Measurements from ENCODE around the gene ZSCAN32.

Gene ZSCAN32

DNA sequence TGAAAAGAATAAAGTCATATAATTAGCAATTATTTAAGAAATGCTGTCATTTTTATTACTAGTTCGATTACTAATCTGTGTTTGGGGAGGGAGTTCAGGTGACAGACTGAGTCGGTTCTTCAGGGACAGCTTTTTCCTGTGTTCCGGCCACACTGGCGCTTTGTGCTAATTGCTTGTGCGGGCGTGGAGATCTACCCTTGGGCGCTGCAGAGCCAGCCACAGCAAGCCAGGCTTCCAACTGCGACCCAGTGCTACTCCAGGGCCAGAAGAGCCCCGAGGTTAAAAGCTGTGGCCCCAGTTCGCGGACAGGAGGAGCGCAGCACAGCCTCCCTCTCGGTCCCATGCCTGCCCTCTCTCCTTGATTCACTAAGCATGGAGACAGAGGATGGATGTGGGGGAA is 51.6 kb downstream of the ZSCAN32 start:
- no peak for DNase-seq
- Histone ChIP-seq H3K27ac (no peak overlapping the region), H3K9me3 (ENCODE audit: severe bottlenecking) (no peaks in the 10 kb centered on the region), H3K27me3 (ENCODE audit: insufficient read depth, low read depth, severe bottlenecking) (no peaks in the 10 kb centered on the region), H3K4me3 (ENCODE audit: low read depth, low read length) (no peak overlapping the region), H3K36me3 (no peaks in the 10 kb centered on the region)
- TF ChIP-seq, protein P1, sequence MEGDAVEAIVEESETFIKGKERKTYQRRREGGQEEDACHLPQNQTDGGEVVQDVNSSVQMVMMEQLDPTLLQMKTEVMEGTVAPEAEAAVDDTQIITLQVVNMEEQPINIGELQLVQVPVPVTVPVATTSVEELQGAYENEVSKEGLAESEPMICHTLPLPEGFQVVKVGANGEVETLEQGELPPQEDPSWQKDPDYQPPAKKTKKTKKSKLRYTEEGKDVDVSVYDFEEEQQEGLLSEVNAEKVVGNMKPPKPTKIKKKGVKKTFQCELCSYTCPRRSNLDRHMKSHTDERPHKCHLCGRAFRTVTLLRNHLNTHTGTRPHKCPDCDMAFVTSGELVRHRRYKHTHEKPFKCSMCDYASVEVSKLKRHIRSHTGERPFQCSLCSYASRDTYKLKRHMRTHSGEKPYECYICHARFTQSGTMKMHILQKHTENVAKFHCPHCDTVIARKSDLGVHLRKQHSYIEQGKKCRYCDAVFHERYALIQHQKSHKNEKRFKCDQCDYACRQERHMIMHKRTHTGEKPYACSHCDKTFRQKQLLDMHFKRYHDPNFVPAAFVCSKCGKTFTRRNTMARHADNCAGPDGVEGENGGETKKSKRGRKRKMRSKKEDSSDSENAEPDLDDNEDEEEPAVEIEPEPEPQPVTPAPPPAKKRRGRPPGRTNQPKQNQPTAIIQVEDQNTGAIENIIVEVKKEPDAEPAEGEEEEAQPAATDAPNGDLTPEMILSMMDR (IDR thresholded peaks at IDR 0.05; ENCODE audit: low read depth, low read length), result no peak

DNA sequence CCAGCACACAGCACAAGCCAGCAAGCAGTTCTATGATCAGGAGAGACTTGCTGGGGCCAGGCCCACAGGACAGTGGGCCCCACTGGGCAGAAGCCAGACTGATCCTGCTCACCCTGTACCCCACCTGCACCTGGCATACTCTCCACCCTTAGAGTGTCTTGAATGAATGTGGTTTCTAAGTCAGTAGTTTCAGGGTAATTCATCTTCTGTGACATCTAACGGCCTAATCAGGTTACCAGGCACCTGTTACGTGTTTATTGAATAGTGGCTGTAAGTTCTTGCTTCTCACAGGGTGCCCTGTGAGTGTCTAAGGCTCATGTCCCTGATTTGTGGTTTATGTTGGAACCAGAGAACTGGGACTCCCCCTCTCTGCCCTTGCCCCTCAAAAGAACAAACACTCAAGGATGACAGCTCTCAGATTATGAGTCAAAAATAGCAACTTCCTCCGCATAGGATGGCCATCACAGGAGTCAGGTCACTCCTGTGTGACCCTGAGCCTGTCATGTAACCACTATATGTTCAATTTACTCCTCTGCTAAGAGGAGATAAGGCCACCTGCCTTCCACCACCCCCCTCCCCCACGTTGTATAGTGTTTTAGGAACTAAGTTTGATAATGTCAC is 52.1 kb downstream of the ZSCAN32 start:
- Histone ChIP-seq H3K4me3 (ENCODE audit: low read depth, low read length) (no peak overlapping the region), H3K27ac (no peak overlapping the region), H3K36me3 (no peaks in the 10 kb centered on the region), H3K27me3 (ENCODE audit: insufficient read depth, low read depth, severe bottlenecking) (no peaks in the 10 kb centered on the region), H3K9me3 (ENCODE audit: severe bottlenecking) (no peaks in the 10 kb centered on the region)
- TF ChIP-seq, protein P1 (IDR thresholded peaks at IDR 0.05; ENCODE audit: low read depth, low read length), result no peak
- no peak for DNase-seq

DNA sequence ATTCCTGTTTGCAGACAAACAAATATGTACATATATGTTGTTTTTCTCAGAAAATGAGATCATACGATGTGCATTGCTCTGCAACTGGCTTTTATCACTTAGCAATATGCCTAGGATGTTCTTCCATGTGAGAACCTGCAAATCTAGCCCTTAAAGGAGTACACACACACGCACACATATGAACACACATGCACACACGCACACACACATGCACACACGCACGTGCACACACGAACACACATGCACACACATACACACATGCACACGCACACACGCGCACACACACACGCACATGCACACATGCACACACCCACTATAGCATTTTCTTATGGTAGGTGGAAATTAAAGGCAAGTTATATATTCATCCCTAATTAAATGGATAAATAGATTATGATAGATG is 53.2 kb downstream of the ZSCAN32 start:
- no peak for DNase-seq

GRCh38 chr16:3346041-3346440 is 54.8 kb downstream of the ZSCAN32 start:
- H3K4me3 ChIP-seq (ENCODE audit: low read depth, low read length), result no peak overlapping the region
- no peak for DNase-seq
- TF ChIP-seq, protein P1 (IDR thresholded peaks at IDR 0.05; ENCODE audit: low read depth, low read length), result no peak

More for the DNA sequence above, 53.2 kb downstream of the ZSCAN32 start:
- Histone ChIP-seq H3K36me3 (no peaks in the 10 kb centered on the region), H3K4me3 (ENCODE audit: low read depth, low read length) (no peak overlapping the region), H3K27me3 (ENCODE audit: insufficient read depth, low read depth, severe bottlenecking) (no peaks in the 10 kb centered on the region), H3K27ac (no peak overlapping the region), H3K9me3 (ENCODE audit: severe bottlenecking) (no peaks in the 10 kb centered on the region)
- TF ChIP-seq, protein P1 (IDR thresholded peaks at IDR 0.05; ENCODE audit: low read depth, low read length), result no peak

More at GRCh38 chr16:3346041-3346440, 54.8 kb downstream of the ZSCAN32 start:
- Histone ChIP-seq H3K36me3 (no peaks in the 10 kb centered on the region), H3K27ac (no peak overlapping the region), H3K9me3 (ENCODE audit: severe bottlenecking) (no peaks in the 10 kb centered on the region), H3K27me3 (ENCODE audit: insufficient read depth, low read depth, severe bottlenecking) (no peaks in the 10 kb centered on the region)

Measured in WERI-Rb-1 (cell line).